Parathyroid adenoma (tissue), 2 donors: Measurements from ENCODE around the gene TEX47.

Experiments used
- H2AFZ ChIP-seq: fragments of 300-600 bp; sonication (generic); one replicate; pipeline ENCODE4 v1.7.0; 2017; ENCODE audit warnings: antibody characterized with exemption, mild to moderate bottlenecking
- H3K27ac ChIP-seq: fragments of 300-600 bp; sonication (generic); one replicate; pipeline ENCODE4 v1.7.0; 2017
- H3K27me3 ChIP-seq: fragments of 300-600 bp; sonication (generic); one replicate; pipeline ENCODE4 v1.7.0; 2017; ENCODE audit warnings: low read length; ENCODE audit not compliant: control insufficient read depth, insufficient read depth
- H3K36me3 ChIP-seq: fragments of 300-600 bp; sonication (generic); one replicate; pipeline ENCODE4 v1.7.0; 2017; ENCODE audit warnings: low read length; ENCODE audit not compliant: control insufficient read depth, insufficient read depth
- H3K4me1 ChIP-seq: fragments of 300-600 bp; sonication (generic); one replicate; pipeline ENCODE4 v1.7.0; 2017; ENCODE audit warnings: control low read depth
- H3K4me2 ChIP-seq: fragments of 300-600 bp; sonication (generic); one replicate; pipeline ENCODE4 v1.7.0; 2017; ENCODE audit warnings: low read length
- H3K4me3 ChIP-seq: fragments of 300-600 bp; sonication (generic); one replicate; pipeline ENCODE4 v1.7.0; 2017; ENCODE audit warnings: low read depth, low read length
- H3K79me2 ChIP-seq: fragments of 300-600 bp; sonication (generic); one replicate; pipeline ENCODE4 v1.7.0; 2017; ENCODE audit warnings: control low read depth
- H3K9ac ChIP-seq: fragments of 300-600 bp; sonication (generic); one replicate; pipeline ENCODE4 v1.7.0; 2017; ENCODE audit warnings: mild to moderate bottlenecking
- H3K9me3 ChIP-seq: fragments of 300-600 bp; sonication (generic); one replicate; pipeline ENCODE4 v1.7.0; 2017; ENCODE audit warnings: low read length; ENCODE audit not compliant: control insufficient read depth
- CTCF ChIP-seq: fragments of 300-600 bp; sonication (generic); IDR thresholded peaks from one replicate; pipeline ENCODE4 v1.7.0; 2017; ENCODE audit warnings: antibody characterized with exemption, mild to moderate bottlenecking
- donor health status: primary hyperparathyroidism.

Gene TEX47

DNA sequence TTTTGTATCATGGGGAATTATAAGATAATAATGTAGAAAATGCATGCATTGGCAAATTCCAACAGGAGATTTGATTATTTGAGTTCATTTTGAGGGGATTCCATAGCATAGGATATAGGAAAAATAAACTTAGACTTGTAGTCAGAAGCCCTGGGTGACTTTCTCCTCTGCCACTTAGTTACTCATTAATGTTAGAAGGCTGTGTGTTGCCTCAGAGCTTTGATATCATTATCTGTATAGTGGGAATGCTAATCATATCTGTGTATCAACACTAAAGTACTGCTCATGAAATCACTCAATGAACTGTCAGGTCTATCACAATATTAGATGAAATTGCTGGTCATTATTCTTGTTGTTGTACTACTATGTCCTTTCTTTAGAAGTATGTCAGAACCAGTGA lies 23.0 kb upstream of the TEX47 start:
- H3K4me1 ChIP-seq = no peaks in the 10 kb centered on the region
- H3K27me3 ChIP-seq = no peaks in the 10 kb centered on the region
- H3K4me3 ChIP-seq = no peak overlapping the region
- H3K4me2 ChIP-seq = no peak overlapping the region
- TF ChIP-seq CTCF = no peak
- no peaks in the 10 kb centered on the region for H3K9me3 ChIP-seq
- no peak overlapping the region for H3K27ac ChIP-seq
- no peak overlapping the region for H2AFZ ChIP-seq
- H3K9ac ChIP-seq = no peak overlapping the region
- H3K79me2 ChIP-seq = no peaks in the 10 kb centered on the region
- no peaks in the 10 kb centered on the region for H3K36me3 ChIP-seq

DNA sequence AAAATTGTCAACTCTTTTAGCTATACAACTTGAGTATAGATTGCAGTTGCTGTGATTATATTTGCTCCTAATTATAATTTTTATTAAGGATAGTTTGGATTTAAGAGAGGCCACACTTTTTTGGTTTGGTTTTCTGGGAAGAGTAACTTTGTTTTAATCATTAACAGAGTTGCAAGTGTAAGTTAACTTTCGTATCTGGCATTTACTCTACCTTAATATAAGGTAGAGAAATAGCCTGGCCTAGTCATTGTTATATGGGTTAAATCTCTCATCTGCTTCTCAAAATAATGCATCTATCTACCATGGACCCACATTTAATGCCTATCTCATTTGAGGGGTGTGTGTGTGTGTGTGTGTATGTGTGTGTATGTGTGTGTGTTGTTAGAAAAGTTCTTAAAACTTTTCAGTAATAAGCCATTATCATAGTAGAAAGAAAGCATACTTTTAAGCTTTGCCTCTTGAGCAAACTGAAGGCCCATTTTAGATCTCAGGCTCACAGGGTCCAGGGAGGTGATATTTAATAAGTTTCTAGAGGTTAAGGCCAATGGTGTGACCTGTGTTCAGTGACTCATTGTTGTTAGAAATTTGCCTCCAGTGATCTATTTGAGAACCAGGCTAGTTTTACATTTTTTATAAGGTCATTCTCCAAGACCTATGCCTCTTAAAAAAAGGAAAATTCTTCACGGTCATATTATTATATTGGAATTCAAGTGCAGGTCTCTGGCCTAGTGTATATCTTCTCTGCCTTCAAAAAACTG lies 10.9 kb upstream of the TEX47 start:
- no peak overlapping the region for H3K4me3 ChIP-seq
- no peak overlapping the region for H2AFZ ChIP-seq
- no peak overlapping the region for H3K4me2 ChIP-seq
- no peaks in the 10 kb centered on the region for H3K27me3 ChIP-seq
- H3K36me3 ChIP-seq = no peaks in the 10 kb centered on the region
- no peak overlapping the region for H3K27ac ChIP-seq
- no peaks in the 10 kb centered on the region for H3K4me1 ChIP-seq
- no peak overlapping the region for H3K9ac ChIP-seq
- TF ChIP-seq CTCF = no peak
- no peaks in the 10 kb centered on the region for H3K9me3 ChIP-seq
- no peaks in the 10 kb centered on the region for H3K79me2 ChIP-seq

GRCh38 chr7:88801046-88801445 lies 5.5 kb upstream of the TEX47 start:
- TF ChIP-seq CTCF = no peak

DNA sequence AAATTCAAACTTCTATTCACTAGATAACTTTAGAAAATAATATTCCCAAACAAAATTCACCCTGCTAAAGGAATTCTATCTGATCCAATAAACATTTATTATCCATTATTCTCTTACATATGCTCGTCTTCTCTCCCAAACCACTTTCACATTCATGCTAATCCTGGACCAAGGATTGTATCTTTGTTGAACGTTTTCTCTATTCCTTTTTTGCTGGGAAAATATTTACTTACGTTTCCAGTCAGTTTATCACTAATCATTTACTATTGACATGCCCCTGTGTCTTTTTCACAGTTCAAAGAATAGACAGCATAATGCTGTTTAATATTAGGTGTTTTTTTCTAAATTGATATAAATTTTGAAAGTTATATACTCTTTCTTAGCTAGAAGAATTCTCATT lies 3.2 kb downstream of the TEX47 start:
- Histone ChIP-seq H3K9me3 (no peaks in the 10 kb centered on the region), H3K4me1 (no peaks in the 10 kb centered on the region), H3K27me3 (no peaks in the 10 kb centered on the region), H3K4me3 (no peak overlapping the region), H3K4me2 (no peak overlapping the region), H3K27ac (no peak overlapping the region), H3K9ac (no peak overlapping the region), H2AFZ (no peak overlapping the region), H3K79me2 (no peaks in the 10 kb centered on the region), H3K36me3 (no peaks in the 10 kb centered on the region)
- TF ChIP-seq CTCF = no peak

More at GRCh38 chr7:88801046-88801445, 5.5 kb upstream of the TEX47 start:
- H3K4me3 ChIP-seq = no peak overlapping the region
- no peaks in the 10 kb centered on the region for H3K27me3 ChIP-seq
- no peak overlapping the region for H3K9ac ChIP-seq
- no peak overlapping the region for H3K4me2 ChIP-seq
- no peak overlapping the region for H2AFZ ChIP-seq
- H3K36me3 ChIP-seq = no peaks in the 10 kb centered on the region
- no peak overlapping the region for H3K27ac ChIP-seq
- H3K4me1 ChIP-seq = no peaks in the 10 kb centered on the region
- H3K9me3 ChIP-seq = no peaks in the 10 kb centered on the region
- no peaks in the 10 kb centered on the region for H3K79me2 ChIP-seq

GRCh38 chr7:88791891-88792290 lies 3.6 kb downstream of the TEX47 start:
- Histone ChIP-seq H3K27me3 (no peaks in the 10 kb centered on the region), H3K79me2 (no peaks in the 10 kb centered on the region), H3K27ac (no peak overlapping the region), H3K4me3 (no peak overlapping the region), H3K4me2 (no peak overlapping the region), H3K9ac (no peak overlapping the region), H3K9me3 (no peaks in the 10 kb centered on the region), H3K36me3 (no peaks in the 10 kb centered on the region), H2AFZ (no peak overlapping the region), H3K4me1 (no peaks in the 10 kb centered on the region)
- TF ChIP-seq CTCF = no peak
